ENCODE measurements around the gene DOCK8.

GRCh38 chr9:242461-243080 is 27.9 kb downstream of the DOCK8 start:
- no peak for TF ChIP-seq CTCF (IDR thresholded peaks at IDR 0.05)
- no peak for TF ChIP-seq POLR2A (IDR thresholded peaks at IDR 0.05)
